ENCODE measurements around the gene MYH10. TPM values are rescaled to one million over a fixed set of nuclear protein-coding genes. Genes with fewer than 3 reads are reported as not detected.
A peak's percentile ranks its signal among the peaks of the same experiment; 100 is the strongest.

Gene MYH10
- total RNA-seq, 4 donors from 2014 or later: 29.3 to 50.0 (median 35.4) TPM

DNA sequence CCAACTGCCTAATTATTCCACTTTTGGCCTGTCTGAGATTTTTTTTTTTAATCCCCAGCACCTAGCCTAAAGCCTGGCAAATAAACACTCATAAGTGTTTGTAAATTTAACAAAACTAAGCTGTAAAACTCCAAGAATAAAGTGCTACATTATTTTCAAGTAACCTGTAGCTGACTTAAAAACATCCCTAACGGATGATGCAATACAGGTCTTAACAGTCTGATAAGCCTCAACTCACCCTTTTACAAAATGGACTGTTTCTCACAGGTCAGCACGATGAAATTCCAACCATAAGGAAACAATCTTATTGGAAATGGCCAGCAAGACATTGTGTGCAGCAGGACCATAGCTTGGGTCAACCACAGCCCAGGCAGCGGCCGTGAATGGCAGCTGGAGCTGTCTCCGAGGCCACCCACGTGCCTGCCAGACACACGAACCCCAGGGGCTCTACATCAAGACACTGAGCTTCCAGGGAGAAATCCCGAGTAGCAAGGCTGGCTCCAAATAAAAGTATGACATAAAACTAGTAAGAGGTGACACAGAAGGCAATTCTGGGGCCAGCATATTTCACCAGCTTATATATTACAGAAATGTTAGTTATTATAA, 135.9 kb downstream of the MYH10 start:
- 69 to 89% methylated on average over 8 of the region's 8 CpGs for WGBS, 2 donors
- no peaks in the 10 kb centered on the region for H3K9me3 ChIP-seq
- TF ChIP-seq, protein P1, sequence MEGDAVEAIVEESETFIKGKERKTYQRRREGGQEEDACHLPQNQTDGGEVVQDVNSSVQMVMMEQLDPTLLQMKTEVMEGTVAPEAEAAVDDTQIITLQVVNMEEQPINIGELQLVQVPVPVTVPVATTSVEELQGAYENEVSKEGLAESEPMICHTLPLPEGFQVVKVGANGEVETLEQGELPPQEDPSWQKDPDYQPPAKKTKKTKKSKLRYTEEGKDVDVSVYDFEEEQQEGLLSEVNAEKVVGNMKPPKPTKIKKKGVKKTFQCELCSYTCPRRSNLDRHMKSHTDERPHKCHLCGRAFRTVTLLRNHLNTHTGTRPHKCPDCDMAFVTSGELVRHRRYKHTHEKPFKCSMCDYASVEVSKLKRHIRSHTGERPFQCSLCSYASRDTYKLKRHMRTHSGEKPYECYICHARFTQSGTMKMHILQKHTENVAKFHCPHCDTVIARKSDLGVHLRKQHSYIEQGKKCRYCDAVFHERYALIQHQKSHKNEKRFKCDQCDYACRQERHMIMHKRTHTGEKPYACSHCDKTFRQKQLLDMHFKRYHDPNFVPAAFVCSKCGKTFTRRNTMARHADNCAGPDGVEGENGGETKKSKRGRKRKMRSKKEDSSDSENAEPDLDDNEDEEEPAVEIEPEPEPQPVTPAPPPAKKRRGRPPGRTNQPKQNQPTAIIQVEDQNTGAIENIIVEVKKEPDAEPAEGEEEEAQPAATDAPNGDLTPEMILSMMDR (IDR thresholded peaks at IDR 0.05): no peak
- no peak for TF ChIP-seq POLR2A (IDR thresholded peaks at IDR 0.05)
- no peak for TF ChIP-seq EP300 (IDR thresholded peaks at IDR 0.05)
- DNase-seq (ENCODE audit: low spot score in 2 of 2): no peak
- no peaks in the 10 kb centered on the region for H3K27me3 ChIP-seq
- peaks cover 0 to 68% (median 0%) of the 10 kb centered on the region in 3 donors for H3K36me3 ChIP-seq
- peaks cover 0 to 6% (median 0%) of the 10 kb centered on the region in 4 donors for H3K4me1 ChIP-seq
- no peak overlapping the region for H3K4me3 ChIP-seq
- no peak overlapping the region for H3K27ac ChIP-seq

DNA sequence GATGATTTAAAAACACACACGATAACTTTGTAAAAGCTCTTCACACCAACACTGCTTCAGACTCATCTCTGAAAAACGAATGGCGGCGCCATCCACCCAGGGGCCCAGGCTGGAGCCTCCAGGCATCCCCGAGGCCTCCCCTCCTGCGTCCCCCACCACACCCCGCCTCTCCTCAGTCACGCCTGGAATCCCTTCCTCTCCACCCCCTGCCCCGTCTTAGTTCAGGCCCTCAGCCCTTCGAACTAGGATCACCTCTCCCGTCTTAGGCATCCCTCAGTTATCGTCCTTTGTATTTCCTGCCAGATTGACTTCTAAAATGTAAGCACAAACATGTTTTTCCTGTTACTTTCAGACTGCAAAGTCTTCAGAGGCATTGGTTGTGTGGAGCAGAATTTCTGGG, 136.5 kb downstream of the MYH10 start:
- H3K9me3 ChIP-seq: no peaks in the 10 kb centered on the region
- H3K4me1 ChIP-seq: peaks cover 0 to 6% (median 0%) of the 10 kb centered on the region in 4 donors
- peaks cover 0 to 65% (median 0%) of the 10 kb centered on the region in 3 donors for H3K36me3 ChIP-seq
- WGBS, 2 donors: 77 to 87% methylated on average over 12 of the region's 12 CpGs
- H3K27ac ChIP-seq: no peak overlapping the region
- no peak overlapping the region for H3K4me3 ChIP-seq
- no peak for DNase-seq (ENCODE audit: low spot score in 2 of 2)
- TF ChIP-seq, protein P1 (IDR thresholded peaks at IDR 0.05): no peak
- TF ChIP-seq EP300 (IDR thresholded peaks at IDR 0.05): no peak
- TF ChIP-seq POLR2A (IDR thresholded peaks at IDR 0.05): no peak
- H3K27me3 ChIP-seq: no peaks in the 10 kb centered on the region

DNA sequence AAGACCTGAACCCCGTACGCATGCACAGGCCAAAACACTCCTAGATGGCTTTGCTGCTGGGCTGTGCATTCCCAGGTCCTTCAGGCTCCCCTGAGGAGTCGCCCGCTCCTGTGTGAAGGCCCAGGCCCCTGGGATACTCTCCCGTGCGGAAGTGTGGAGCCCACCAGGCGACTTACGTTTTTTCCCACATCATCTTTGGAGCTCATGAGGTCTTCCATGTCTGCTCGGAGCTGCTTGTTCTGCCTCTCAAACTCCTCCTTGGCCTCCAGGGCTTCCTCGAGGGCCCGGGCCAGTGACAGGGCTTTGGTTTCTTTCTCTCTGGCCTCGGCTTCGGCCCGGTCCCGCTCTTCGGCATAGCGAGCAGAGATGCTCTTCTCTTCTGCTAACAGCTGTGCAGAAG, 138.4 kb downstream of the MYH10 start:
- TF ChIP-seq, protein P1 (IDR thresholded peaks at IDR 0.05): no peak
- no peak for TF ChIP-seq EP300 (IDR thresholded peaks at IDR 0.05)
- TF ChIP-seq POLR2A (IDR thresholded peaks at IDR 0.05): no peak
- H3K27ac ChIP-seq: no peak overlapping the region
- peaks cover 0 to 6% (median 0%) of the 10 kb centered on the region in 4 donors for H3K4me1 ChIP-seq
- no peak for DNase-seq (ENCODE audit: low spot score in 2 of 2)
- WGBS, 2 donors: 94 to 96% methylated on average over 17 of the region's 17 CpGs
- H3K9me3 ChIP-seq: no peaks in the 10 kb centered on the region
- H3K4me3 ChIP-seq: no peak overlapping the region
- peaks cover 0 to 73% (median 0%) of the 10 kb centered on the region in 3 donors for H3K36me3 ChIP-seq
- H3K27me3 ChIP-seq: no peaks in the 10 kb centered on the region

DNA sequence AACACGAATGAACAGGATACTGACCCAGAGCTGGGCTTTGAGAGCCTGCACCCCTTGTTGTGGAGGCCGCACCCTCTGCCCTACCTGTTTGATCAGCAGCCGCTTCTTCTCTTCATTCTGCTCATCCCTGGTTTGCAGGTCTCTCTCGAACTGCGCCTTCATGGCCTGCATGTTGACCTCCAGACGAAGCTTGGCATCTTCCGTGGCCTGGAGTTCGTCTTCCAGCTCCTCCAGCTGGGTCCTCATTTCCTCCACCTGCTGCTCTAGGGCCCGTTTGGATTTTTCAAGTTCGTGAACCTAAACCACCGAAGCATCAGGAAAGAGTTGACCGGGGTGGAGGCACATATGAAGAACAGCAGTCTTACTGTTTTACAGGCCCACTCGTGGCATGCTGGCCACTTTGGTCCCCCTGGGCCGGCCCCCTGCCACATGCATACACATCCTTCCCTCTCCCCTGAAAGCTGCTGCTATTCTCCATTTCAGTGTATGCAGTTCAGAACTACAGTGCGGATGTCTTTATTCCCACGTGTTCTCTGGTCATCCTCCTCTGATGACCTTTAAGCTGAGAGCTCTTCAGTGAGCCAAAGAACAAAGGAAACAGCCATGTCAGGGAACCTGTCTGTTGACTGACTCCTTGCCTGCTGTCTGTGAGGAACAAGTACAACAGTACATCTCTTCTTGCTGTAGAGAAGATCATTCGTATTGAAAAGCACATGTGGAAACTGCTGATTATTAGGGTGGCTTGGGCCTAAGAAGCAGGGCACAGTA, 140.1 kb downstream of the MYH10 start:
- WGBS, 2 donors: 57 to 69% methylated on average over 17 of the region's 17 CpGs
- Histone ChIP-seq H3K27me3 (no peaks in the 10 kb centered on the region), H3K4me3 (no peak overlapping the region), H3K4me1 (peaks cover 0 to 6% (median 0%) of the 10 kb centered on the region in 4 donors), H3K27ac (peak overlapping the region in 2 of 4 donors; percentile 41 to 42), H3K36me3 (peaks cover 0 to 81% (median 0%) of the 10 kb centered on the region in 3 donors), H3K9me3 (no peaks in the 10 kb centered on the region)
- TF ChIP-seq, protein P1 (IDR thresholded peaks at IDR 0.05): no peak
- TF ChIP-seq EP300 (IDR thresholded peaks at IDR 0.05) (no peak), POLR2A (IDR thresholded peaks at IDR 0.05) (no peak)
- no peak for DNase-seq (ENCODE audit: low spot score in 2 of 2)

DNA sequence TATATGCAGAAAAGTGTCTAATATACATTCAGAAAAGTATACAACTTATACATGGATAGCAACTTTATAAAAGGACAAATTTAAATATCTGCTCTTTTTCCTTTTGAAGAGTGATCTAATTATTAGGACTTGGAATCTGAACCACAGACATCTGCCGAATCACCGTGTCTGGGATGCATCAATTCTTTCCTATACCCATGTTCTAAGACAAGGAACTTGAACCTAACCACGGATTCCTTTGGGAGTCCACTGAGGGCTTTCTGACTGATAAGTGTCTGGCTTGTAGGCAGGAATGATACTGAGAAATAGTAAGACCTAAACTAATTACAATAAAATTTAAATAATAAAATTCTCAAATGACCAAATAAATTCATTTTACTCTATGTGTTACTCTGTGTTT, 140.7 kb downstream of the MYH10 start:
- WGBS, 2 donors: 73 to 86% methylated on average over 3 of the region's 3 CpGs
- H3K9me3 ChIP-seq: peaks cover 0 to 1% (median 0%) of the 10 kb centered on the region in 4 donors
- DNase-seq (ENCODE audit: low spot score in 2 of 2): no peak
- peaks cover 0 to 82% (median 0%) of the 10 kb centered on the region in 3 donors for H3K36me3 ChIP-seq
- peak overlapping the region in 2 of 4 donors; percentile 41 to 42 for H3K27ac ChIP-seq
- TF ChIP-seq, protein P1 (IDR thresholded peaks at IDR 0.05): no peak
- no peak for TF ChIP-seq POLR2A (IDR thresholded peaks at IDR 0.05)
- no peak for TF ChIP-seq EP300 (IDR thresholded peaks at IDR 0.05)
- no peak overlapping the region for H3K4me3 ChIP-seq
- peaks cover 0 to 6% (median 0%) of the 10 kb centered on the region in 4 donors for H3K4me1 ChIP-seq
- no peaks in the 10 kb centered on the region for H3K27me3 ChIP-seq
